Ectodermal cell (in vitro differentiated cells): ENCODE results near the gene OGFOD3.
"Not testable (repeated sequence)": the region's sequence is repeated elsewhere in the genome, so short reads cannot be mapped to it uniquely, and the experiment has no call there.

Experiments used
- H3K27ac ChIP-seq: 2 replicates; pipeline ENCODE4 v1.7.0; 2013; ENCODE audit warnings: mild to moderate bottlenecking, low read depth, low read length; ENCODE audit not compliant: insufficient read depth, poor library complexity, severe bottlenecking
- H3K27me3 ChIP-seq: 2 replicates; pipeline ENCODE4 v1.7.0; 2013; ENCODE audit warnings: mild to moderate bottlenecking, low read length; ENCODE audit not compliant: insufficient read depth, control insufficient read depth, poor library complexity, severe bottlenecking
- H3K36me3 ChIP-seq: one replicate; pipeline ENCODE4 v1.7.0; 2013; ENCODE audit warnings: low read length; ENCODE audit not compliant: control insufficient read depth, insufficient read depth
- H3K4me1 ChIP-seq: one replicate; pipeline ENCODE4 v1.7.0; 2013; ENCODE audit warnings: low read length; ENCODE audit not compliant: control insufficient read depth, insufficient read depth
- H3K4me3 ChIP-seq: 2 replicates; pipeline ENCODE4 v1.7.0; 2013; ENCODE audit warnings: low read depth, low read length, control low read depth; ENCODE audit not compliant: insufficient read depth
- H3K9me3 ChIP-seq: 2 replicates; pipeline ENCODE4 v1.7.0; 2013; ENCODE audit warnings: mild to moderate bottlenecking, low read length, moderate library complexity; ENCODE audit not compliant: control insufficient read depth
- WGBS, 2 experiments: methylation state at CpG; one replicate each; pipeline ENCODE4 v1.1.7; 2013; ENCODE audit warnings: missing lambda C conversion rate in 2 of 2; 5-methylcytosine and 5-hydroxymethylcytosine counted together

OGFOD3 gene

DNA sequence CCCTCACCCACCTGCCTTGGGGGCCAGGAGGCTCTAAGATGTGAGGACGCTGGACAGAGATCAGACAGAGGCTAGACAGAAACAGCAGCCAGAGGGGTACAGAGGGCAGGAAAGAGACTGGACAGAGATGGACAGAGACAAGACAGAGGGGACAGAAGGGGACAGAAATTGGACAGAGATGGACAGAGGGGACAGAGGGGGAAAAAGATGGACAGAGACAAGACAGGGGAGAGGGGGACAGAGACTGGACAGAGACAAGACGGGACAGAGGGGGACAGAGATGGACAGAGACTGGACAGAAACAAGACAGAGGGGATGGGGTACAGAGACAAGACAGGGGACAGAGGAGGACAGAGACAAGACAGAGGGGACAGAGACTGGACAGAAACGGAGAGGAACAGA lies 30.7 kb downstream of the OGFOD3 start:
- Histone ChIP-seq H3K4me3 (no peak overlapping the region), H3K27ac (no peak overlapping the region), H3K4me1 (peaks cover 14% of the 10 kb centered on the region), H3K9me3 (no peaks in the 10 kb centered on the region), H3K27me3 (no peaks in the 10 kb centered on the region), H3K36me3 (no peaks in the 10 kb centered on the region)
- WGBS, 2 experiments: 89 to 90% methylated on average over 3 of the region's 3 CpGs

DNA sequence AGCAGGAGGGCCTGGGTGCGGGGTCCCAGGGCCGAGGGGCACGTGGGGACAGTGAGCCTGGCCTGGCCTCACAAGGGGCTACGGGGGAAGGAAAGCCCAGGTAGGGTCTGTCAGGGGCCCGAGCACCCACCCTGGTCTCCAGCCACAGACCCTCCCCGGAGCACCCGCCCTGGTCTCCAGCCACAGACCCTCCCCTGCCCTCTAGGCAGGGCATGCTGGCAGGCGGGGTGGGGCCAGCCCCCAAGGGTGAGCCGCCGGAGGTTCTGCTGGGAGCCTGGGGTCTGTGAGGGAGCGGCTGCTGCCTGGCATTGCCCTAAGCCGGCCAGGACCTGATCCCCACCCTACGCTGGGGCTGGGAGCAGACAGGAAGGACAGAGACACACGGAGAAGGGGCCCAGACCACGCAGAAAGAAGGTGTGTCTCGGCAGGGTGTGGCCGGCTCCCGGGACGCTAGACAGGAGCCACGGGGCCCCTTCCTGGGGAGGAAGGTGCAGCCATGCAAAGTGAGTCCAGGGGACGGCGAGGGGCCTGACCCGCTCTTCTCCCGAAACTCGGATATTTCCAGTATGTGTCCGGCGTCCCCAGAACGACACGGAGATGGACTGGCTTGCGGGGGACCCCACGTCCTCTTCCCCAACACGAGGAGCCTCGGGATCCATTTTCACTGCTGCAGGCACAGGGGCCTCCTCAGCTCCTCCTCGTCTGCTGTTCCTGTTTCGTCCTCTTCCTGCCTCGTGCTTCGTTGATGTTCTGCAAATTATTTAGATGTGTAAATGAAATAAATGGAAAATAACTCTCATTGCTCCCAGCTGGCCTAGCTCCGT lies 31.3 kb downstream of the OGFOD3 start:
- no peaks in the 10 kb centered on the region for H3K27me3 ChIP-seq
- H3K9me3 ChIP-seq: no peaks in the 10 kb centered on the region
- H3K4me3 ChIP-seq: no peak overlapping the region
- no peaks in the 10 kb centered on the region for H3K36me3 ChIP-seq
- H3K27ac ChIP-seq: no peak overlapping the region
- 89% methylated on average over 38 of the region's 38 CpGs for WGBS, 2 experiments
- H3K4me1 ChIP-seq: peaks cover 14% of the 10 kb centered on the region

DNA sequence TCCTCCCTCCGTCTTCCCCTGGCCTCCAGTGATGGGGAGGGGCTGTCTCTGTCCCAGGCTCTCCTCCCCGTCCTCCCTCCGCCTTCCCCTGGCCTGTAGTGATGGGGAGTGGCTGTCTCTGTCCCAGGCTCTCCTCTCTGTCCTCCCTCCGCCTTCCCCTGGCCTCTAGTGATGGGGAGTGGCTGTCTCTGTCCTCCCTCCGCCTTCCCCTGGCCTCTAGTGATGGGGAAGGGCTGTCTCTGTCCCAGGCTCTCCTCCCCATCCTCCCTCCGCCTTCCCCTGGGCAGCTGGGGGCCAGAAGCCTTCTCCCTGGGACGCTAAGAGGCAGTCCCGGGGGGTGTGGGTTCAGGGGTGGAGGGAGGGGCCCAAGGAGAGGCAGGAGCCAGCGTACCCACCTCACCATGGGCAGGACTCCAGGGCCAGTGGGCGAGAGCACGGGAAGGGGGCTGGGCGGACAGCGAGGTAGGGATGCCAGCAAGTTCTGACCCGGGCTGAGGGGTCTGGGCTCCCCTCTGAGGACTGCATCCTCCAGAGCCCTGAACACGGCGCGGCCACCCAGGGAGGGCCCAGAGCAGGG lies 32.0 kb downstream of the OGFOD3 start:
- Histone ChIP-seq H3K27me3 (no peaks in the 10 kb centered on the region), H3K4me1 (peaks cover 14% of the 10 kb centered on the region), H3K4me3 (no peak overlapping the region), H3K27ac (no peak overlapping the region), H3K36me3 (no peaks in the 10 kb centered on the region), H3K9me3 (no peaks in the 10 kb centered on the region)
- WGBS, 2 experiments: 70 to 74% methylated on average over 13 to 17 of the region's 17 CpGs

DNA sequence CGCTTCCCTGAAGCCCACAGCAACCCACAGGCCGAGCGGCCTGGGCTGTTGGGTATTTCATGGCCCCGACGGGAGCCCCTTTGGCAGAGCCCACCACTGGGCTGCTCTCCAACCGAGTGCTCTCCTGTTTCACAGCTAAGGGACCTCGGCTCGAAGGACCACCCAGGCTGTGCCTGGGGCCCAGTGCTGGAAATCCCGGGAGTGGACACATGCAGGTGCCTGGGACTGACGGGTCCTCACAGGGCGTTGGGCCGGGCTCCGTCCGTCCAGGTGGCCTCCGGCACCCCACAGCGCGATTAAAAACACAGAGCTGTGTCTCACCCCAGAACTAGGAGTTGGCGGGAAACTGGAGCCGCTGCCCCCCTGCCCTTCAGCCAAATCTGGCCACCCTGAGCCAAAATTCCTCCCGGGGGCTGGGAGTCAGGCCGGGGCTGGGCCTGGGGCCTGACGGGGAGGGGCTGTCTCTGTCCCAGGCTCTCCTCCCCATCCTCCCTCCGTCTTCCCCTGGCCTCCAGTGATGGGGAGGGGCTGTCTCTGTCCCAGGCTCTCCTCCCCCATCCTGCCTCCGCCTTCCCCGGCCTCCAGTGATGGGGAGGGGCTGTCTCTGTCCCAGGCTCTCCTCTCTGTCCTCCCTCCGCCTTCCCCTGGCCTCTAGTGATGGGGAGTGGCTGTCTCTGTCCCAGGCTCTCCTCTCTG lies 32.7 kb downstream of the OGFOD3 start:
- peaks cover 14% of the 10 kb centered on the region for H3K4me1 ChIP-seq
- H3K36me3 ChIP-seq: no peaks in the 10 kb centered on the region
- no peak overlapping the region for H3K27ac ChIP-seq
- no peaks in the 10 kb centered on the region for H3K27me3 ChIP-seq
- WGBS, 2 experiments: 39 to 40% methylated on average over 22 to 26 of the region's 26 CpGs
- H3K4me3 ChIP-seq: no peak overlapping the region
- no peaks in the 10 kb centered on the region for H3K9me3 ChIP-seq

DNA sequence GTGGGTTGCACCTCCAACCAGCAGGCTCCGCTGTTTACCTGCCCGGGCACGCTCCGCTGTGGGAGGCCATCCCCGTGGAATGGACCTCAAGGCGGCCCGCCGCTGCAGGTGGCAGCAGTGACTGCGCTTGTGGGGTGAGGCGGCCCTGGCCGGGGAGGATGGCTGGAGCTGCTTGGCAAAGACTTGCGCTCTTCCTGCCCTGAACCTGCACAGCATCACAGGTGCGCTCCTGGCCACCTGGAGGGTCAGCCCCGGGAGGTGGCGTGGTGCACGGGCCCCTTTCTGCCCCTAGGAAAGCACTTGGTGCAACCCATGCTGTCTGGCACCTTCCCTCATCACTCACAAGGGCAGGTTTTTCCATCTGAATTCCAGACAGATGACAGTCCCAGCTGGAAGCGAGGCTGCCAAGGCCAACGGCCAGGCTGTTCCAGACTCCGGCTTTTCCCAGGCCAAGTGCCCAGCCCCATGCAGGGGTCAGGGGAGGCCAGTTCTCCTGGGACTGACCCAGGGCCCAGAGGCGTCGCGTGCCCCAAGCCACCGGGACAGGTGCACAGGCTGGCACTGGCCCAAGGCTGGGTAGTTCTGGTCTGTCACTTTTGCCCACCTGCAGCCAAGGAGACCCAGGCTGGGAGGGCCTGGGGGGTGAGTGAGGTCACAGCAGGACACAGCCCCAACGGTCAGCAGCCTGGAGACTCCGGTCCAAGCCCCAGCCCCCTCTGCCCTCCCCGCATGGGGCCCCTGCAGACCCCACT lies 33.5 kb downstream of the OGFOD3 start:
- Histone ChIP-seq H3K9me3 (no peaks in the 10 kb centered on the region), H3K27ac (no peak overlapping the region), H3K4me1 (peaks cover 14% of the 10 kb centered on the region), H3K27me3 (no peaks in the 10 kb centered on the region), H3K4me3 (no peak overlapping the region), H3K36me3 (no peaks in the 10 kb centered on the region)
- 79% methylated on average over 26 of the region's 26 CpGs for WGBS, 2 experiments

DNA sequence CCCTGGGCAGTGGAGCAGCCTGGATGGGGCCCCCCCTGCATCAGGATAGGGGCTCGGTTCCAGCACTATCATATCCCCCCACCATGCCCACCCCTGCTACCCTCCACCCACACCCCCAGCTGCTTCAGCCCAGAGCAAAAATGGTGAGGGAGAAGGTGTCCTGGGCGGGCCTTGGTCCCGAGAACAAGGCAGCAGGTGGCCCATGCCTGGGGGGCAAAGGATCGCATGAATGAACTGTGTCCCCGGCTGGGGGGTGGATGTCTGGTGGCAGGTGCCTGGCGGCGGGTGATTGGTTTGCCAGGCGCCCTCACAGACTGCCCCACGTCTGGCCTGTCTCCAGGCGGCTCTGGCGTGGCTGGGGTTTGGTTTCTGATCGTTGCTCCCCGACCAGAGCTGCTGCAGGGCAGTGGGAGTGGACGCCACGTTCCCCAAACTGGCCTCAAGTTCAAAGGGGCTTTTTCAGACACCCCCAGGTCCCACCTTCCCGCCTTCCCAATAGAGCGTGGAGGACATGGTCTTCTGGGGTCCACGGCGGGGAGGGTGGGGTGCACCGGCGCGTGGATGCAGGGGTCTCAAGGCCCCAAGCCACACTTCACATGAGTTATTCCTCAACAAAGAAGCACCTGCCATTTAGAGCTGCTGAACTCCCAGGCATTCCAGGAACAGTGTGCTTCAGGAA lies 34.2 kb downstream of the OGFOD3 start:
- Histone ChIP-seq H3K27ac (no peak overlapping the region), H3K4me1 (peaks cover 14% of the 10 kb centered on the region), H3K27me3 (no peaks in the 10 kb centered on the region), H3K4me3 (no peak overlapping the region), H3K9me3 (no peaks in the 10 kb centered on the region), H3K36me3 (no peaks in the 10 kb centered on the region)
- 88 to 89% methylated on average over 22 of the region's 22 CpGs for WGBS, 2 experiments

DNA sequence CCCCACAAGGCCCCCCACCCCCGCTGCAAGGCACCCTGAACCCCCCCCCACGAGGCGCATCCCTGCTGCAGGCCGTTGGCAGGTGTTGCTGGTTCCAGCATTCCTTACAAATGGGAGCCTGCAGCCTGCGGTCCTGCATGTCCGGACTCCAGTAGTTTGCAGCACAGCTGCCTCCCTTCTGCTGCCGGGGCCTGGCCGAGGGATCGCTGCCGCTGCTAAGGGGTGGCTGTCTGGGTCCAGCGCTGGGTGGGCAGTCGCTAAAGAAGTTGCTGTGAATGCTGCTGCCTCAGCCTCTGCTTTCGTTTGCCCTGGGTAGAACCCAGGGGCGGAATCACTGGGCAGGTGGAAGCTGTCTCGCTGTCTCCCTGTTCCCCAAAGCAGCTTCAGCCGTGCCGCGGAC lies 35.0 kb downstream of the OGFOD3 start:
- Histone ChIP-seq H3K9me3 (no peaks in the 10 kb centered on the region), H3K4me1 (peaks cover 14% of the 10 kb centered on the region), H3K36me3 (no peaks in the 10 kb centered on the region), H3K27ac (no peak overlapping the region), H3K4me3 (no peak overlapping the region), H3K27me3 (no peaks in the 10 kb centered on the region)
- WGBS, 2 experiments: 84 to 86% methylated on average over 17 of the region's 18 CpGs

DNA sequence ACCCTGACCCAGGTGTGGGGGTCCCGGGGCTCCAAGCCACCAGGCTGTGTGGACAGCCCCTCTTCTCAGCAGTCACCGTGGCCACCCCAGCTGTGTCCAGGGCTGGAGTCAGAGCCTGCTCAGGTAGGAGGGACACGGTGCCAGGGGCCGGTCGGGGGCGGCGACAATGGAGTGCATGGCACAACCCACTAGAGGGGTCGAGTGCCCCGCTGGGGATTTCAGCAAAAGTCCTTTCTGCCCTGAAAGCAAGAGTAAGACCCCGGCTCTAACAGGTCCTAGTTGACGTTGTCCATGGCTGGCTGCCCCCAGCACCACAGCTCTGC lies 35.5 kb downstream of the OGFOD3 start:
- no peaks in the 10 kb centered on the region for H3K9me3 ChIP-seq
- peaks cover 14% of the 10 kb centered on the region for H3K4me1 ChIP-seq
- WGBS, 2 experiments: 90 to 92% methylated on average over 11 of the region's 11 CpGs
- H3K27ac ChIP-seq: no peak overlapping the region
- no peak overlapping the region for H3K4me3 ChIP-seq
- no peaks in the 10 kb centered on the region for H3K36me3 ChIP-seq
- no peaks in the 10 kb centered on the region for H3K27me3 ChIP-seq

DNA sequence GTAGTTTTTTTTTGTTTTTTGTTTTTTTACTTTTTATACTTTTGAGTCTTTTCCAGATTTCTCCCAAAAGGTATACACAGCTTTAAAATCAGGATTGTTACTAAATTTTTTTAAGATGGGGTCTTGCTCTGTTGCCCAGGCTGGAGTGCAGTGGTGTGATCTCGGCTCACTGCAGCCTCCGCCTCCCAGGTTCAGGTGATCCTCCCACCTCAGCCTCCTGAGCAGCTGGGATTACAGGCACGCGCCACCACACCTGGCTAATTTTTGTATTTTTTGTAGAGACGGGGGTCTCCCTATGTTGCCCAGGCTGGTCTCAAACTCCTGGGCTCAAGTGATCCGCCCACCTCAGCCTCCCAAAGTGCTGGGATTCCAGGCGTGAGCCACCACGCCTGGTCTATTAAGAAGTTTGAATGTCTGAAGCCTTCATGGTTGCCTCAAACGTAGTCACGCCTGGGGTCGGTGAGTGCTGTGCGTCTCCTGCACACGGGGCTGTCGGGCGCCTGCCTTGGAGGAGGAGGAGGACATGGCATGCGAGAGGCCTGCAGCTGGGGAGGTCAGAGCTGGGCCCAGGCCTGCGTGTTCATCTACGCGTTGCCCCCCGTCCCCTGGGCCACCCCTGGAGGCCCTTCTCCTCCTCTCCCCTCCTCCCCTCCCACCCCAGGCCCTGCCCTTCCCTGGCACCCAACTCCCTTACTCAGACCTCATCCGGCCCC lies 36.0 kb downstream of the OGFOD3 start:
- not testable (repeated sequence) for H3K36me3 ChIP-seq, H3K27ac ChIP-seq, H3K27me3 ChIP-seq, H3K9me3 ChIP-seq, H3K4me3 ChIP-seq
- 91 to 94% methylated on average over 21 of the region's 21 CpGs for WGBS, 2 experiments
- H3K4me1 ChIP-seq: peaks cover 14% of the 10 kb centered on the region
